Measurements from ENCODE around the gene RETREG3.
"Not testable (repeated sequence)": the region's sequence is repeated elsewhere in the genome, so short reads cannot be mapped to it uniquely, and the experiment has no call there.

The RETREG3 gene

GRCh38 chr17:42562388-42563142, 46.6 kb downstream of the RETREG3 start:
- TF ChIP-seq CTCF (conservative IDR thresholded peaks at IDR 0.05) = no peak
- H3K27ac ChIP-seq = peak overlapping the region; percentile 79

GRCh38 chr17:42561897-42562387, 47.2 kb downstream of the RETREG3 start, which contains the start of gene COASY:
Gene COASY (plus strand): TSS chr17:42562148. CDS start chr17:42562623, 475 bp downstream.
- H3K27ac ChIP-seq = peak within 1 kb of the TSS; percentile 79
- no peak for TF ChIP-seq CTCF (conservative IDR thresholded peaks at IDR 0.05)

- no peak overlapping the region for H3K27ac ChIP-seq
- TF ChIP-seq CTCF (conservative IDR thresholded peaks at IDR 0.05) = no peak
Observed at GRCh38 chr17:42560246-42560645, 48.9 kb downstream of the RETREG3 start.

- no peak overlapping the region for H3K27ac ChIP-seq
- TF ChIP-seq CTCF (conservative IDR thresholded peaks at IDR 0.05) = no peak
Observed at GRCh38 chr17:42559075-42559474, 50.1 kb downstream of the RETREG3 start.

GRCh38 chr17:42555961-42556617, 53.1 kb downstream of the RETREG3 start:
- not testable (repeated sequence) for H3K27ac ChIP-seq

GRCh38 chr17:42555122-42555622, 54.0 kb downstream of the RETREG3 start:
- TF ChIP-seq CTCF (conservative IDR thresholded peaks at IDR 0.05) = no peak
- peak overlapping the region; percentile 79 for H3K27ac ChIP-seq

- no peak for TF ChIP-seq CTCF (conservative IDR thresholded peaks at IDR 0.05)
- peak overlapping the region; percentile 79 for H3K27ac ChIP-seq
Observed at GRCh38 chr17:42554250-42555121, 54.7 kb downstream of the RETREG3 start.
